ENCODE measurements around the gene ANKRD37.
"Not testable (repeated sequence)": the region's sequence is repeated elsewhere in the genome, so short reads cannot be mapped to it uniquely, and the experiment has no call there.

ANKRD37 gene, protein sequence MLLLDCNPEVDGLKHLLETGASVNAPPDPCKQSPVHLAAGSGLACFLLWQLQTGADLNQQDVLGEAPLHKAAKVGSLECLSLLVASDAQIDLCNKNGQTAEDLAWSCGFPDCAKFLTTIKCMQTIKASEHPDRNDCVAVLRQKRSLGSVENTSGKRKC

GRCh38 chr4:185396724-185397385, at the start of gene ANKRD37:
TSS of gene ANKRD37 (plus strand) at chr4:185396841. CDS start at chr4:185396924, 83 bp downstream.
- DNase-seq: no peak

- DNase-seq: no peak
These were observed 49.6 kb upstream of the ANKRD37 start for GRCh38 chr4:185346975-185347601.

DNA sequence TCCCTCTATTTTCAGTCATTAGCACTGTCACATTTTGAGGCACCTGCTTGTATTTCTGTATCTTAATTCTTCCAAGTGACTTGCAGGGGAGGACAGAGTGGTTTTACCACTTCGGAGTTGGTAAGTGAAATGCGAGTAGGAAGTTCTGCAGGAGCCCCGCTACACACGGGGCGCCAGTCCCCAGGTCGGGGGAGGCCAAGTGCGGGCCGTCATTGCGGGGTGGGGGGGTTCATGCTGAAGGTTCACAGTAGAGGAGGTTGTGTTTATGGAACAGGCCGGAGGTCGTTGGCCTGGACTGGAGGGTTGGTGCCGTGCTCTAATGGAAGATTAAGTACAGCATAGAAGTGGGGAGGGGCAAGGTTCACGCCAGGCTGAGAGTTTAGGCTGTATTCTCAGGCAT, 45.0 kb upstream of the ANKRD37 start:
- no peak for DNase-seq

DNA sequence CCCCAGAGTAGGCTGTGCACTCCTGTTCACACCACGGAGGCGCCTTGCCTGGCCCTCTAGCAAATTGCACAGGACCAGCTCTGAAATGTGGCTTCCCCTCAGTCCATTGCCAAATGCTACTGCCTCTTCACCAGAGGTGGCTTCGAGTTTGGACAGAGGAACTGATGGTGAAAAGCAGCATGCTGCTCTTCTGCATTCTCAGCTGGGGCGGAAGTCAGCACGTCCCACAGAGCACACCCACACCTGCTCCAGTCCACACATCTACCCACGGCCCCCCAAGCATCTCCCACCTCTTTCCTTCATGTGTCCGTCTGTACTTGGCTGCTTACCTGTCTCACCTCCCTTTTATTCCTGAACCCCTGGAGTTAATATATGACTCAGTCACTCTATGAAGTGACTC, 44.4 kb upstream of the ANKRD37 start:
- DNase-seq: no peak

DNA sequence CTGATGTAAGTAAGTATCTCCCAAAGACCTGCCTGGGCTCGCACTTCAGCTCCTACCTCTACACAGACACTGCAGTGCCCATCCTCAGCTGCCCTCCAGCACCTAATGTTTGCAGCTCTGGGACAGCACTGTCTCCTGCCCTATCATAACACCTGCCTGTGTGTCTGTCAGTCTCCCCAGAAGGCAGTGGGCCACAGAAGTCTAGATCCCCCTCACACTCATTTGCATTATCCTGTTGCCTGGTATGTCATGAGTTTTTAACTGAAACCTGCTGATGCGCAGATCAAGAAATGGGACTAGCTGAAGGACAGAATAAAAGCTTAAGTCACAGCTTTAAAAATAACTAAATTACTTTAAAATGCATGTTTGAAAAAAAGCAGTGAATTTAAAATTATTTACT, 43.9 kb upstream of the ANKRD37 start:
- DNase-seq: no peak

DNA sequence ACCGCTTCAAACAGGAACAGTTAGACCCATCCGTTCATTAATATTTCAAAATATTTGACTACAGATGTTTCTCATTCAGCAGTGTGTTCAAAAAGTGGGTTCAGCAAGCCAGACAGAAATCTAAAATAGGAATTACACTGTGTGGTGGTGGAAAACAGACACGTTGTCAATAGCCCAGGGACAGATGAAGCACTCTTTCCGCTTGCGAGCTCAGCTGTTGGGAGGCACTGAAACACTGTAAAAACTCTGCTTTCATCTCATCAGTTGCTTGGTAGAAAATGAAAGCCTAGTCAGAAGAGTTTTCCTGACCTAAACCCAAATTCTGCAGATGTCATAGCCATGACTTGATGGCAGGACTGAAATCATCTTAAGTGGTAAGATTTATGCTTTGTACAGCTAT, 39.4 kb upstream of the ANKRD37 start:
- no peak for DNase-seq

- no peak for DNase-seq
These were observed 38.8 kb upstream of the ANKRD37 start for GRCh38 chr4:185357733-185358440.

- no peak for DNase-seq
These were observed 38.1 kb upstream of the ANKRD37 start for GRCh38 chr4:185358514-185358913.

DNA sequence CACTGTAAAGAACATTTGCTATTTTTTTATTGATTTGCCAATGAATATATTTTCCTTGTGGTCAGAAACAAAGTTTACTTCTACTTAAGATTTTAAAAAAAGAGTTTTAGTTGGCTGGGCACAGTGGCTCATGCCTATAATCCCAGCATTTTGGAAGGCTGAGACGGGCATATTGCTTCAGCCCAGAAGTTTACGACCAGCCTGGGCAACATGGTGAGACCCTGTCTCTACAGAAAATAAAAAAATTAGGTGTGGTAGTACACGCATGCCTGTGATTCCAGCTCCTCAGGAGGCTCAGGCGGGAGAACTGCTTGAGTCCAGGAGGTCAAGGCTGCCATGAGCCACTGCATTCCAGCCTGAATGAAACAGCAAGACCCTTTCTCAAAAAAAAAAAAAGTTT, 37.7 kb upstream of the ANKRD37 start:
- no peak for DNase-seq

GRCh38 chr4:185359767-185360446, 36.7 kb upstream of the ANKRD37 start:
- DNase-seq: no peak

- no peak for DNase-seq
These were observed 34.8 kb upstream of the ANKRD37 start for GRCh38 chr4:185361872-185362271.

DNA sequence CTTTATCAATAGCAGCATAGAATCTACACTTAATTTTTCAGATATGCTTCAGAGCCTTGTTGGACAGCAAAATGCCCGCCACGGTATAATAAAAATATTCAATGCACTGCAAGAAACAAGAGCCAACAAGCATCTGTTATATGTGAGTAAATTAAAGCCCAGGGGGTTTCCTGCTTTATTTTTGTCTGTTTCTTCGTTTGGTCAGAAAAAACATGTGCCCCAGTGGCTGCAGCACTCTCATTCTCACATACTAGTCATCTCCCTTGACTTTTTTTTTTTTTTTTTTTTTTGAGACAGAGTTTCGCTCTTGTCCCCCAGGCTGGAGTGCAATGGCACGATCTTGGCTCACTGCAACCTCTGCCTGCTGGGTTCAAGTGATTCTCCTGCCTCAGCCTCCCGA, 34.1 kb upstream of the ANKRD37 start:
- not testable (repeated sequence) for DNase-seq

DNA sequence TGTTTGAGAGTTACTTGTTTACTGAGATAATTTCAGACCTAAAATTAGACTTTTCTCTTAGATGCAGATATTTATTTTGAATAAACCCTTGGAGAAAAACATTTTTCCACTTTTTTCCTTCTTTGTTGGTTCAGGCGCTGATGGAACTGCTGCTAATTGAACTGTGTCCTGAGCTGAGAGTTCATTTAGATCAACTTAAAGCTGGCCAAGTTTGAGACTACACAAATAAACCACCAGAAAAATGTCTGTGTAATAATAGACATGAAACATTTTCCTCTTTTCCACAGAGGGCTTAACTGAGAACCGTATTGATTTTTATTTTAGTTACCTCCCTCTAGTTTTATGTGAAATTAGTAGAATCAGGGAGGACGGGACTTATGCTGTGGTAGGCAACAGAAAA, 33.4 kb upstream of the ANKRD37 start:
- no peak for DNase-seq

DNA sequence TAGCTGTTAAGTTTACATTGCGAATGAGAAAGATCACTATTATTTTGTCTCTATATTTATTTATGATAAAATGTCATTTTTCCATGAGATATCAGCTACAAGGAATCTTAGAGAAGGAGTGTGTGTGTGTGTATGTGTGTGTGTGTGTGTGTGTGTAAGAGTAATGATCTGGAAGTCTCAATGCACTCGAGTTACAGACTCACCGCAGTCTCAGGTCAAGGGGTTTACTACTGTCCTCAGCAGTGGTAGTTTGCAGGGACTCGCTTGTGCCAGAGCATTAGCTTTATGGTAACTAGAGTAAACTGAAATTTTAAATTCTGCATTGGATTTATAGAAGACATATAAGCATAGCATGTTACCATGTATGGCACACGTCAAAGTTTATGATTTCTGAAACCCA, 31.8 kb upstream of the ANKRD37 start:
- no peak for DNase-seq

DNA sequence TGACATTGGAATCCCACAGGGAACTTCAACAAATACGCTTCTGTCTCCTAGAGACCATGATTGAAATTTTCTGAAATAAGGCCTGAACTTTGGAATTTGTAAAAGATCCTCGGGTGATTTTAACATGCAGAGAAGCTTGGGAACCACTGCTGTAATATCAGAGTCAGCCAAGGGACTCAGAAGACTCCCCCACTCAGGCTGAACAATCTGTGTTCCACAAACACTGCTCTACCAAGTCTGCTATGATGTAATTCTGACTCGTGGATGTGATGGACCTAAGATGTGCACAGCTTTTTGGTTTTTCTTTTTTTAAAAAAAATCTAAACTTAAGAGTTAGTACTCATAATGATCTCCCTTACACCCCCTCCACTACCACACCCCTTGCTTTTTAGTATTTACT, 26.9 kb upstream of the ANKRD37 start:
- DNase-seq: no peak

DNA sequence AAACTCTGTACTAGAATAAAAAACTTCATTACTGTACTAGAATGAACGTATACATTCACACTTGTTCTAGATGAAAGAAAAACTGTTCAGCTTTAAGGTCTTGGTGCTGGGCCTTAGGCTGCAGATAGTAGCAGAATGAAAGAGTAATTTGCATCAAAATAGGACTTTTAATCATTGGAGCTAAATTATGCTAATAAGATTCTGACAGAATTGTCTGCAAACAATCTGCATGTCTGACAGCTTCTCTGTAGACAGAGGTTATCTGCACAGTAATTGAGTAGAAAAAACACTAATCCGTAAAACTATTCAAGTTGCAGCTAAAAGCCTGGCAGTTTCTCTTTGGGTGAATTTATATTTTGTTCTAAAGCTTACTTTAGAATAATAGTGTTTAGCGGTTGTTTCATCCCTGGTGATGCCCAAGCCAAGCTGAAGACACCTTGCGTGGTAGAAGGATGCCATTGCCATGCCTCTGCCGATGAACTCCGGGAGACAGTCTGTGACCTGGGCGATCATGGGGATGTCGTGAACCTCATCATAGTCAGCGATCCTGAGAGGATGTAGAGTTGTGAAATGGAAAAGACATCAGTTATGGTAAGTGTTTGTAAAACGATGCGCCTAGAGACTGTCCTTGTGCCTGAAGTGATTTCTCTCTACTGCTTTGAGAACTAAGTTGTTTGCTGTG, 26.2 kb upstream of the ANKRD37 start:
- DNase-seq: no peak

- DNase-seq: no peak
These were observed 24.9 kb upstream of the ANKRD37 start for GRCh38 chr4:185371702-185372101.

GRCh38 chr4:185374027-185374426, 22.6 kb upstream of the ANKRD37 start:
- no peak for DNase-seq

DNA sequence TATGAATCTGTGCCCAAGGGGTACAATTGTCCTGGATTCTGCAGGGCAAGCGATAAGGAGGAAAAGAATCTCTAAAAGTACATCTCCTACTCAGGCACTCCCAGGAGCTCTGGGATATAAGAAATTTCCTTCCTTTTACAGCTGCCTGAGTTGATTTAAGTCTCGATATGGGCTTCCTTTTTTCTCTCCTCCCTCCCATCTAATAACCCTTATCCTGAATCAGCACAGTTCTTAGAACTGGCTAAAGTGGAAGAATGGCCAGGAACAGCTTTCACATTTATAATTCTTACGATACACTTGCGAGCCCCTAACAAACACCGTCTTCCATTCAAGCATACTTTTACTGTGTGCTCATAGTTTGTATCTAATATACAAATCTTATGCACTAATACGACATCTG, 22.1 kb upstream of the ANKRD37 start:
- DNase-seq: no peak

- no peak for DNase-seq
These were observed 18.4 kb upstream of the ANKRD37 start for GRCh38 chr4:185378264-185378663.

DNA sequence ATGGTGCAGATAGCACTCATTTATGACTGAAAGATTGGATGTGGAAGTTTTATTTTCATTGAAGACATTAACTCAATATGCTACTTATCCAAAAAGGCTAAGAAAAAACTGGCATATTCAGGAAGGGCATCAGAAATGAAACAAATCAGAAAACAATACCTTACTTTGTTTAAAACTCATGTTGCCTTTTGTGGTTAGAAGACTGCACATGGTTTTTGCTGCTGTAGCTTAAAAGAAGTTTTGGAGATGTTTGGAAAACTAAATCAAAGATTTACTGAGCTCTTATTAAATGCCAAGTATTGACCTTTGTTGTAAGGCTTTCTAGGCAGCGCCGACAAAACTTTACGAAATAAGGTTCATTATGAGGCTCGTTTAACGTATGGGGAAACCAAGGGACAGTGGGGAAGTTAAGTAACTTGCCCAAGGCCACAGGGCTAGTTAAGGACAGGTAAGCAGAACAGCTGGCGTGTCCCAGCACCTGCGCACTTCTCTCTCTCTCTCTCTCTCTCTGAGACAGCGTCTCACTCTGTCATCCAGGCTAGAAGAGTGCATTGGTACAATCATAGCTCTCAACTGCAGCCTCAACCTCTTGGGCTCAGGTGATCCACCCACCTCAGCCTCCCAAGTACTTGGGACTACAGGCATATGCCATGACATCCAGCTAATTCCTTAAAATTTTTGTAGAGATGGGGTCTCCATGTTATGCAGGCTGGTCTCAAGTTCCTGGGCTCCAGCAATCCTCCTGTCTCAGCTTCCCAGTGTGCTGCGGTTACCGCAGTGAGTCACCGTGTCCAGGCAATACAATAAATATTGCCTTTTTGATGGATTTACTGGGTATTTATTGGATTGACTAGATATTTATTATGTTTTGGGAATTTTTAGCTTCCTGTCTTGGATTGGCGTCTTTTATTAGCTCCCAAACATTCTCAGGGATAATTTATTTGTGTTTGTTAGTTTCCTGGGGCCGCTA, 17.0 kb upstream of the ANKRD37 start:
- DNase-seq: no peak

DNA sequence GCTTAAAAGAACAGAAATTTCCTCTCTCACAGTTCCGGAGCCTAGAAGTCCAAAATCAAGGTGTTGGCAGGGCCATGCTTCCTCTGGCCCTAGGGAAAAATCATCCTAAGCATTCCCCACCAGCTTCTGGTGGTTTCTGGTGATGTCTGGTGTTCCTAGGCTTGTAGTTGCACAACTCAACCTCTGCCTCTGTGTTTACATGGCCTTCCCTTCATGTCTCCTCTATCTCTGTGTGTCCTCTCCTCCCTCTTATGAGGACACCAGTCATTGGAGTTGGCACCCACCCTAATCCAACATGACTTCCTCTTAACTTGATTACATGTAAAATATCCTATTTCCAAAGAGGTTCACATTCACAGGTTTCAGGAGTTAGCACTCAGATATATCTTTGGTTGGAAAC, 16.3 kb upstream of the ANKRD37 start:
- no peak for DNase-seq
